KG1 (cell line): ENCODE data around the gene ZC3H7B.
A peak's percentile ranks its signal among the peaks of the same experiment; 100 is the strongest.

Source experiments
- DNase-seq: peaks from one replicate; lab custom pipeline; 2025; lab: John Stamatoyannopoulos, UW

ZC3H7B gene

GRCh38 chr22:41356430-41357028 lies 55.2 kb downstream of the ZC3H7B start:
- no peak for DNase-seq

GRCh38 chr22:41357191-41357590 lies 55.9 kb downstream of the ZC3H7B start:
- no peak for DNase-seq

GRCh38 chr22:41358927-41359326 lies 57.6 kb downstream of the ZC3H7B start:
- DNase-seq = no peak

GRCh38 chr22:41359376-41359775 lies 58.1 kb downstream of the ZC3H7B start:
- no peak for DNase-seq

- DNase-seq = no peak
Measured at GRCh38 chr22:41360126-41360525, 58.8 kb downstream of the ZC3H7B start.

GRCh38 chr22:41361716-41362310 lies 60.5 kb downstream of the ZC3H7B start:
- DNase-seq = no peak

- no peak for DNase-seq
Measured at GRCh38 chr22:41362615-41363014, 61.3 kb downstream of the ZC3H7B start.

DNA sequence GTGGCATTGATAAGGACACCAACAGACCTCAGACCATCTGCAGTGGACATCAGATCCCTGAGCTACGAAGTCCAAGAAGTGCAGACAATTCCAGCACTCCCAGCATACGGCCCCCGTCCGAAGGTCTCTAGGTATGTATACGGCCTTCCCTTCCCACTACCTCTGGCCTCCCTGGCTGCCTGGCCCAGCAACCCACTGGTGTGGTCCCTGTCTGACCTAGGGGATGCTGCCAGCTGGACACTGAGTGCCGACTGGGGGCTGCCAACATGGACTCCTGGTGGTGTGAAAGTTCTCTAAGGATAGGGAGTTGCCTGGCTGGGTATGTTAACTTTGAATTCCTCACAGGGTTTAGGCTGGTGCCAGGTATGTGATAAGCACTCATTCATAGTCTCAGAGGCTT lies 62.9 kb downstream of the ZC3H7B start:
- no peak for DNase-seq

DNA sequence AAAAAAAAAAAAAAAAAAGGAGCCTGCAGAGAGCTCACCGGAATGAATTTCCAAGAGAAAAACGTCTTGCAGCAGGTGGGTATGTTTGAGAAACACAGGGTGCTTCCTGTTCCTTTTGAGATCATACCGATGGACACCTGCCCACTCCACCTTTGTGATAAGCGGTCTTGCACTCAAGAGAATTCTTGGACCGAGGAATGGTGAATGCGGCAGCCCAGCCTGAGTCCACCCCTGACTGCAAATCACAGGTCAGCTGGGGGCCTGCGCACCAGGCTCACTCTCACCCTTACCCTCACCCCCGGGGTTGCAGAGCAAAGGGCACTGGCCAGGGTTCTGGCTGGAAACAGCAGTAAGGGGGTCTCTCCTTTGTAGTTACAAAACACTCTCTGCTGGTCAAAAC lies 63.6 kb downstream of the ZC3H7B start:
- DNase-seq = no peak

- no peak for DNase-seq
Measured at GRCh38 chr22:41365425-41365824, 64.1 kb downstream of the ZC3H7B start.

- DNase-seq = no peak
Measured at GRCh38 chr22:41366323-41367029, 65.2 kb downstream of the ZC3H7B start.

DNA sequence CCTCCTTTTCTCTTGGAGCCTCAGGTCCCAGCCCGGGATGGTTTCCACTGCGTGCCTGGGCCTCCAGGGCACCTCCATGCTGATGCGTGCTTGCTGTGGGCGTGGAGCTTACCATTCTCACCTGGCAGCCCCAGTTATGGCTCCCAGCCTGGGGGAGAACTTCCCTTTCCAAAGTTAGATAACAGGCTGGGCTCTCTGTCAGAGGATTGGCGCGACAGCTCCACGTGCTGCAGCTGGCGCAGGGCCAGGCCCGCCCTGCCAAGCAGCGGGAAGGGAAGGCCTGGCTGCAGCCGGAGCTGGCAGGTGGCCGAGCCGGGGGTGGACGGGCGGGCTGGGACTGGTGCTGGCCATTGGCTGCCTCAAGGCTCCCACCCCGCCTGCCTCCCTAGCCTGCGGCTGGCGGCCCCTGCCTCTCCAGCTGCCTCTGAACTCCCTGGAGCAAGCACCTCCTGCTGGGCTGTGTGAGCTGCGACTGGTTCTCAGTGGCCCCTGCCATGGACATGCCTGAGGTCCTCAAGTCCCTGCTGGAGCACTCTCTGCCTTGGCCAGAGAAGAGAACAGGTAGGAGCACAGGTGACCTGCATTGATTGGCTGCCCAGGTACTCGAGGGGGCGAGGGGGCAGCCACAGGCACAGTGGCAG lies 65.8 kb downstream of the ZC3H7B start:
- DNase-seq = no peak

DNA sequence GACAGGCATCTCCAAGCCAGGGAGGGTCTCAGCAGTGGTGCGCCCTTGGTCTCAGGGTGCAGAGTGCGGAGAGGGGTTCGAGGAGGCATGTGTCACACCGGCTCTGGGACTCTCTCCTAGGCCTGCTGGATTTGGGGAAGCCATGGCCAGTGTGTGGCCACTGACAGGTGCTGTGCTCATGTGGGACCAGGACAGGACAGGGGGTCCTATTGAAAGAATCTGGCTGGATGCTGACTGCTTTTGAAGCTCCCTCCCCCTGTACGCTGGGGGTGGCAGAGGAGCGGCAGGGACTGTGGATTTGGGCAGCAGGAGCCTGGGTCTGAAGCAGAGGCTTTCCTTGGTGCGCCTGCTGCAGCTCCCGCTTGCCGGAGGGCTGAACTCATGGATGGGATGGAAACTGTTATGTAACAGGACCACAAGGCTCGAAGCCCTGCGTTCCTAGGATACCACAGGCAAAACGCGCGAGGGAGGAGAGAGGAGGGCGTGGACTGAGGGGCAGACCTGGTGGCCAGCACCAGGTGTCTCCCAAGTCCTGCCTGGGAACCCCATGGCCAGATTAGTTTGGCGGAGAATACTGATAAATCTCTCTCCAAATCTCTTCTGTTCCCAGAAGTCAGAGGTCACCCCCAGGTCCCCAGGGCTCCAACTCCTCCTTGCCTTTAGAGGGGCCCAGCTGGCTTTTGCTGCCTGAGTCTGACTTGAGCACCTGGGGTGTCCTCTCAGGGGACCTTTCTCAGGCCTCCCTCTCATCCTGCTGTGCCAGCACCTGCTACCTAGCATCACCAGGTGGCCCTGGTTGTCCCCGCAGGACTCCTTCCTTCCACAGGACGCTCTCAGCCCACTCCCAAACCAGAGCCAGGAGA lies 66.6 kb downstream of the ZC3H7B start:
- no peak for DNase-seq

GRCh38 chr22:41368543-41369423 lies 67.5 kb downstream of the ZC3H7B start:
- DNase-seq = no peak

DNA sequence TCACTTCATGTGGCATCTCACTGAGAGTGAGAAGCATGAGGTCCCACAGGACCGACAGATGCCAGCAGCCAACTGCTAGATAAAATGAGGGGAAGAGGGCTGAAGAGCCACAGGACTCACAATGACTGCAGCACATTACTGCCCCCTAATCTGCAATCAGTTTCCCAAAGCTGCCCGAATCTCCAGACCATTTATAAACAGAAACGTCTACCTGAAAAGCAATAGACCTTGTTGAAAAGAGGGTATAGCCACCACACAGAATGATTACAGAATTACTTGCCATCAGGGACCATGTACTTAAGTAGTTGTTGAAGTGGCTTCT lies 68.1 kb downstream of the ZC3H7B start:
- DNase-seq = no peak

GRCh38 chr22:41369837-41370236 lies 68.5 kb downstream of the ZC3H7B start:
- DNase-seq = no peak

GRCh38 chr22:41377846-41378245 lies 76.5 kb downstream of the ZC3H7B start:
- DNase-seq = no peak

- DNase-seq = no peak
Measured at GRCh38 chr22:41380993-41381328, 79.6 kb downstream of the ZC3H7B start.

DNA sequence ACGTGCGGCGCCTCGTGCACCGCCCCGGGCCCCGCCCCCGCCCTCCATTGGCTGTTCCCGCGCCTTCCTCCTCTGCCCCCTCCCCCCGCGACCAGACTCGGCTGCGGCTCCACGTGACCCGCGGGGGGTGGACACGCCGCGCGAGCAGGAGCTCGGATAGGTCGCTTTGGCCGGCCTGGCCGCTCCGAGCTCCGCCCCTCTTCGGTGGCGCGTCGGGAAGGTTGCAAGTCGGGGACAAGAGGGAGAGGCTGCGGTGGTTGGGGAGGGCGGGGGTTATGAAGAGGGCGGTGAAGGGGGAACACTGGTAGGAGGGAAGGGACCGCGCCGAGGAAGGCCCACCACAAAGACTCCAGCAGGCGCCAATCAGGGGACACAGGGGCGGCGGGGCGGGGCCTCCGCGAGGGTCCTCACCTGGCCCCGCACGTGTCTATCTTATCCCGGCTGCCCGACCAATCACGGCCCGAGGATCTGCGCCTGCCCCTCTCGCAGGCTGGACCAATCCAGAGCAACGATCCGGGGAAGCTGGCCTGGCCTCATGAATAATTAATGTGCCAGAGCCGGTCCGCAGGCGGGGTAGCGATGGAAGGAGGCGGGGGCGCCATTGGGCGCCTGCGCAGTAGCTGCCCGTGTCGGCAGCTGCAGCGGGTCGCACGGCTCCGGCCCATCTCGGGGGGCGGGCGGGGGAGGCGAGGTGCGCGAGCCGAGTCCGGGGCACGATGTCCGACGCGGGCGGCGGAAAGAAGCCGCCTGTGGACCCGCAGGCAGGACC lies 80.2 kb downstream of the ZC3H7B start, which contains the start of gene TEF:
Gene TEF (plus strand): TSS at position 614 of the 769 bp plus-strand sequence. CDS start 103 bp downstream, at position 717.
- peak; percentile 98 for DNase-seq

GRCh38 chr22:41382098-41382578 lies 80.8 kb downstream of the ZC3H7B start:
- no peak for DNase-seq
